GM12891 (cell line): Measurements from ENCODE around the gene BAG5.

ENCODE experiments used
- POLR2A ChIP-seq: IDR thresholded peaks from 2 replicates; pipeline ENCODE4 v1.6.1; 2011; ENCODE audit warnings: low read depth, low read length, control low read depth
- POLR2AphosphoS5 ChIP-seq: IDR thresholded peaks from 2 replicates; pipeline ENCODE4 v1.6.1; 2011; ENCODE audit warnings: low read depth, low read length, control low read depth
- TAF1 ChIP-seq: IDR thresholded peaks from 2 replicates; pipeline ENCODE4 v1.6.1; 2011; ENCODE audit warnings: low read depth, low read length, control low read depth

DNA sequence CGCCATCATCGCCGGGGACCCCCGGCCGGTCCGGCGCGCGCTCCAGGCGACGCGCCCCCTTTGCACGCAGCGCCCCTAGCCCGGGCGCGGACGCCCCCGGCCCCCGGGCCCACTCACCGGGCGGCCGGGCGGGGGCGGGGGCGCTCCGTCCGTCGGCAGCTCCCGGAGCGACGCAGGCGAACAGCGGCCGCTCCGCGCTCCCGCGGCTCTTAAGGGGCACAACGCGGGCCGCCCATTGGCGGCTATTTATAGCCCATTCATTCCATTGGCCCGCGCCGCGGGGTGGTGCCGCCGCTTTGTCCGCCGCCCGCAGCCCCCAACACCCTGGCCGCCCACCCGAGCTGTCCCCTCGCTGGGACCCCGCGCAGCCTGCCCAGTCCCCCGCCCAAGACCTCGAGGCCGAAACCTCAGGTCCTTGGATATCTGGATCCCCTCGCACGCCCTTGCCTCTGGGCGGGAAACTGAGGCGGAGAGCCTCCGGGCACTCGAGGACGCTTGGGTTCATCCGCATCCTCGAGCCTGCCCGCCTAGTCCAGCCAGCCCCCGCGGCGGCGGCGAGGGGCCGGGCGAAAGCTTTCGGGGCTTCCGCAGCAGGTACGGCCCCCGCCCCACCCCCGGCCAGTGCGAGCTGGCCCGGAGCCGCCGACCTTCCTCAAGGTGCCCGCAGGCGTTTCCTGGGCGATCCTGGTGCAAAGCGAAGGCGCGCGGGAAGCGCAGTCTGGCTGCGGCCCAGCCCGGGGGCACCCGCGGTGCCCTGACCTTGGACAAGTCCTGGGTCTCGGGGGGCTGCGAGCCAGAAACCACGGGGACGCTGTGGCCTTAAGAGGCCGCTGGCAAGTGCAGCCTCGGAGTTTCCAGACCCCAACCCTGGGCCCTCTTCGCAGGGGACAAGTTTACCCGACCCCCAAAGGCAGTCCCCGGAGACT is 39.5 kb downstream of the BAG5 start, which contains the start of gene CKB:
- no peak for TF ChIP-seq POLR2A
- TF ChIP-seq TAF1 = no peak
- TF ChIP-seq POLR2AphosphoS5 = no peak
